HFF-Myc (cell line): ENCODE results near the gene SLC4A1.

Experiments
- DNase-seq: peaks from one replicate; pipeline ENCODE4 v3.0.0-alpha.2; 2011; ENCODE audit warnings: low read depth; ENCODE audit errors: extremely low read depth
- H3K4me3 ChIP-seq: replicated peaks from 2 replicates; pipeline ENCODE4 v1.5.1; 2011; ENCODE audit warnings: low read depth, mild to moderate bottlenecking, control low read depth, low read length
- CTCF ChIP-seq: IDR thresholded peaks from 2 replicates; pipeline ENCODE4 v1.5.1; 2012; ENCODE audit warnings: mild to moderate bottlenecking, low read depth, low read length, control low read depth; ENCODE audit errors: missing control alignments

The SLC4A1 gene

GRCh38 chr17:44312396-44313104 is 44.6 kb upstream of the SLC4A1 start:
- DNase-seq: no peak
- no peak overlapping the region for H3K4me3 ChIP-seq
- no peak for TF ChIP-seq CTCF

- H3K4me3 ChIP-seq: no peak overlapping the region
- TF ChIP-seq CTCF: no peak
- DNase-seq: no peak
Measured at GRCh38 chr17:44311562-44312181, 43.7 kb upstream of the SLC4A1 start.

GRCh38 chr17:44310609-44311376 is 42.9 kb upstream of the SLC4A1 start:
- H3K4me3 ChIP-seq: no peak overlapping the region
- TF ChIP-seq CTCF: no peak
- DNase-seq: no peak

- no peak for TF ChIP-seq CTCF
- DNase-seq: no peak
- H3K4me3 ChIP-seq: no peak overlapping the region
Measured at GRCh38 chr17:44310188-44310587, 42.3 kb upstream of the SLC4A1 start.

GRCh38 chr17:44309472-44309871 is 41.5 kb upstream of the SLC4A1 start:
- no peak for DNase-seq
- no peak for TF ChIP-seq CTCF
- no peak overlapping the region for H3K4me3 ChIP-seq

- DNase-seq: no peak
- 0 out of 2 replicates have a peak overlapping the region, but pooled peaks have one; percentile 19 for H3K4me3 ChIP-seq
- TF ChIP-seq CTCF: no peak
Measured at GRCh38 chr17:44308865-44309264, 40.9 kb upstream of the SLC4A1 start.
